Pancreas (tissue), 10 donors: Measurements from ENCODE around the gene DTX4. TPM values are rescaled to one million over a fixed set of nuclear protein-coding genes. Genes with fewer than 3 reads are reported as not detected.

Experiments
- ATAC-seq, 4 donors: fragments of 200-7000 bp; cut with Tn5 transposase; one replicate each; pipeline versions ENCODE4 v1.8.0 to v1.9.1; 2020; ENCODE audit warnings: mild to moderate bottlenecking in 4 of 4, moderate library complexity in 4 of 4
- DNase-seq, 6 donors: peaks; one replicate each; pipeline ENCODE4 v3.0.0-alpha.2; 2020
- FAIRE-seq: peaks from 2 replicates; lab custom pipeline; 2012; peaks lifted over from hg19 to GRCh38; lab: Jason Lieb, UNC
- H3K27ac ChIP-seq, 4 donors: fragments of 200-600 bp; sonication (generic); 1 replicate in 3 of 4; 2 replicates in 1 of 4; pipeline versions ENCODE4 v1.5.0 to v1.8.0; 2020
- H3K27me3 ChIP-seq, 4 donors: fragments of 200-600 bp; one replicate each; pipeline ENCODE4 v1.8.0; 2021
- H3K36me3 ChIP-seq, 3 donors: fragments of 200-600 bp; sonication (generic) in 1 of 3; one replicate each; pipeline versions ENCODE4 v1.5.0 to v1.8.0; 2020 to 2021
- H3K4me1 ChIP-seq, 3 donors: fragments of 200-600 bp; one replicate each; pipeline ENCODE4 v1.8.0; 2021
- H3K4me3 ChIP-seq, 4 donors: fragments of 200-600 bp; sonication (generic) in 2 of 4; one replicate each; pipeline versions ENCODE4 v1.5.0 to v1.8.0; 2020 to 2021
- H3K9me3 ChIP-seq, 4 donors: fragments of 200-600 bp; one replicate each; pipeline ENCODE4 v1.8.0; 2021
- CTCF ChIP-seq, 4 donors: fragments of 200-600 bp; sonication (generic) in 3 of 4; IDR thresholded peaks; one replicate each; pipeline versions ENCODE4 v1.5.0 to v1.8.0; 2021; ENCODE audit warnings: antibody characterized with exemption in 4 of 4
- WGBS, 2 donors: extraction: QIAGEN DNeasy Blood & Tissue Kit; methylation state at CpG; one replicate each; pipeline ENCODE4 v1.1.7; 2013; 5-methylcytosine and 5-hydroxymethylcytosine counted together
- intact Hi-C, 3 donors: fragments of 100-400 bp; cut with DNase I; formaldehyde crosslinking; loops; one replicate each; pipeline versions ENCODE4 v1.11.1 to v1.14.2; 2022
- polyA plus RNA-seq, 2 donors: library from polyadenylated mRNA; stranded (reverse); fragments of 200-250 nt; gene quantifications; one replicate each; pipeline ENCODE4 v1.2.3, GENCODE V29; 2013
- total RNA-seq, 6 donors: library from RNA; stranded (reverse); fragmentation: NEBNext Ultra II Directional in 4 of 6; extraction: Animal tissue kit (Norgen Biotek cat#: 25700) in 4 of 6; gene quantifications; one replicate each; pipeline versions ENCODE4 v1.2.1 to v1.2.4, GENCODE V29; 2021 to 2023
- donor health status: healthy with polysubstance abuse.
- donor health status: DM: no; HTN: no; CAD: no; lungs with moderate emphysema.
- donor health status: DM: no; HTN: no; CAD: no.
- donor health status: control.
- donor health status: control.
- donor health status: Bipolar disorder and iron deficiency.
- donor health status: DM: yes; HTN: yes; CAD: no.
- donor health status: DM: no; HTN: no; CAD: no.
- donor health status: DM: no; HTN: no; CAD: no.
- donor health status: DM: yes; HTN: yes; CAD: no.

DTX4 gene
- total and polyA plus RNA-seq, 8 donors: 5.9 to 16.3 (median 8.8) TPM

- no peaks in the 10 kb centered on the region for H3K27me3 ChIP-seq
- intact Hi-C loops: no loop called here
- H3K4me1 ChIP-seq: peaks cover 0 to under 1% (median 0%) of the 10 kb centered on the region in 3 donors
- no peak overlapping the region for H3K4me3 ChIP-seq
- DNase-seq: no peak
- ATAC-seq: no peak
- no peak for TF ChIP-seq CTCF (IDR thresholded peaks at IDR 0.05)
- H3K9me3 ChIP-seq: no peaks in the 10 kb centered on the region
- H3K27ac ChIP-seq: no peak overlapping the region
- peaks cover 0 to 8% (median 0%) of the 10 kb centered on the region in 3 donors for H3K36me3 ChIP-seq
- no peak for FAIRE-seq
- WGBS, 2 donors: 75 to 82% methylated on average over 2 of the region's 2 CpGs
Observed at GRCh38 chr11:59180907-59181306, 9.0 kb downstream of the DTX4 start.

- no peak for TF ChIP-seq CTCF (IDR thresholded peaks at IDR 0.05)
- Histone ChIP-seq H3K9me3 (no peaks in the 10 kb centered on the region), H3K4me1 (peaks cover 0 to 8% (median 0%) of the 10 kb centered on the region in 3 donors), H3K27me3 (no peaks in the 10 kb centered on the region), H3K27ac (no peak overlapping the region), H3K36me3 (peaks cover 0 to 8% (median 0%) of the 10 kb centered on the region in 3 donors), H3K4me3 (no peak overlapping the region)
- FAIRE-seq (no peak), ATAC-seq (no peak), DNase-seq (no peak)
- intact Hi-C loops: no loop called here
- WGBS, 2 donors: 88 to 92% methylated on average over 33 of the region's 33 CpGs
Observed at GRCh38 chr11:59181746-59182456, 10.0 kb downstream of the DTX4 start.

- peak in 2 of 6 donors; percentile 26 to 39 for DNase-seq
- Histone ChIP-seq H3K4me3 (no peak overlapping the region), H3K36me3 (peaks cover 0 to 8% (median 0%) of the 10 kb centered on the region in 3 donors), H3K27ac (no peak overlapping the region), H3K4me1 (peaks cover 0 to 15% (median 0%) of the 10 kb centered on the region in 3 donors), H3K27me3 (no peaks in the 10 kb centered on the region), H3K9me3 (no peaks in the 10 kb centered on the region)
- ATAC-seq: peak in 2 of 4 donors; percentile 21 to 55
- 75 to 86% methylated on average over 4 of the region's 4 CpGs for WGBS, 2 donors
- intact Hi-C loops: no loop called here
- no peak for FAIRE-seq
- peak in 2 of 4 donors; percentile 35 to 38 for TF ChIP-seq CTCF (IDR thresholded peaks at IDR 0.05)
Observed at GRCh38 chr11:59182457-59183151, 10.7 kb downstream of the DTX4 start.

- H3K27me3 ChIP-seq: no peaks in the 10 kb centered on the region
- H3K4me1 ChIP-seq: peaks cover 0 to 16% (median 0%) of the 10 kb centered on the region in 3 donors
- WGBS, 2 donors: 58 to 65% methylated on average over 1 of the region's 1 CpG
- ATAC-seq: no peak
- no peak for TF ChIP-seq CTCF (IDR thresholded peaks at IDR 0.05)
- DNase-seq: no peak
- FAIRE-seq: no peak
- H3K27ac ChIP-seq: peak overlapping the region in 1 of 4 donors; percentile 74
- no peak overlapping the region for H3K4me3 ChIP-seq
- H3K9me3 ChIP-seq: no peaks in the 10 kb centered on the region
- H3K36me3 ChIP-seq: peaks cover 0 to 8% (median 0%) of the 10 kb centered on the region in 3 donors
- intact Hi-C loops: no loop called here
Observed at GRCh38 chr11:59183771-59184170, 11.8 kb downstream of the DTX4 start.
